Prostate gland (tissue), 2 donors: ENCODE measurements around the gene C11orf21.

Source experiments
- POLR2A ChIP-seq: fragments of 450-650 bp; IDR thresholded peaks from one replicate; pipeline ENCODE4 v1.6.1; 2016; ENCODE audit warnings: antibody characterized with exemption, mild to moderate bottlenecking
- TF ChIP-seq, protein P1 (sequence below), 4 experiments: fragments of 200-600 bp in 2 of 4; fragments of 450-650 bp in 2 of 4; sonication (generic) in 2 of 4; IDR thresholded peaks; 1 replicate in 3 of 4; 2 replicates in 1 of 4; pipeline ENCODE4 v1.5.1; 2016 to 2019; ENCODE audit warnings: antibody characterized with exemption in 4 of 4, mild to moderate bottlenecking in 2 of 4, moderate library complexity in 2 of 4

DNA sequence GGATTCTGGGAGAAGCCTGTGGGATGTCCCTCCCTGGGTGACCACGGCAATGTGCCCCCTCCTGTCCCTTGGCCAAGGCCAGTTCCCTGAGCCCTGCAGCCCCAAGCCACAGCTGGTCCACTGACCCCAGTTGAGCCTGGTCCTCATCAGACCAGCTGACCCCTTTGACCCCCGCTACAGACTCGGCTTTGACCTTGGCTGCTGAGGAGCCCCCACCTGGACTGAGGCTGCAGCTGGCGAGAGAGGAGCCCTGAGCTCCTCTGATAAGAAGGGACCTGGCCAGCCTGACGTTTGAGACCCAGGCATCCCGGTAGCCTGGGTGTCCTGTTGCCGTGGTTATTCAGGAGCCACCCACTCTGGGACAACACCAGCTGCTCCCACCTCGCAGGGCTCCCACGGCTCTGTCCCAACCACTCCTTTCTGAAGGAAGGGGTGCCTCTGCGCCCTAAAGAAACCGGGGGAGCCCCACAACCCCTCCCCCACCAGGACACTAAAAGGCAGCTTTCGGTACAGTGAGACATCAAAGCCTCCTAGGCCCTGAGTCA is 34.3 kb downstream of the C11orf21 start:
- TF ChIP-seq POLR2A = no peak
- TF ChIP-seq, protein P1, sequence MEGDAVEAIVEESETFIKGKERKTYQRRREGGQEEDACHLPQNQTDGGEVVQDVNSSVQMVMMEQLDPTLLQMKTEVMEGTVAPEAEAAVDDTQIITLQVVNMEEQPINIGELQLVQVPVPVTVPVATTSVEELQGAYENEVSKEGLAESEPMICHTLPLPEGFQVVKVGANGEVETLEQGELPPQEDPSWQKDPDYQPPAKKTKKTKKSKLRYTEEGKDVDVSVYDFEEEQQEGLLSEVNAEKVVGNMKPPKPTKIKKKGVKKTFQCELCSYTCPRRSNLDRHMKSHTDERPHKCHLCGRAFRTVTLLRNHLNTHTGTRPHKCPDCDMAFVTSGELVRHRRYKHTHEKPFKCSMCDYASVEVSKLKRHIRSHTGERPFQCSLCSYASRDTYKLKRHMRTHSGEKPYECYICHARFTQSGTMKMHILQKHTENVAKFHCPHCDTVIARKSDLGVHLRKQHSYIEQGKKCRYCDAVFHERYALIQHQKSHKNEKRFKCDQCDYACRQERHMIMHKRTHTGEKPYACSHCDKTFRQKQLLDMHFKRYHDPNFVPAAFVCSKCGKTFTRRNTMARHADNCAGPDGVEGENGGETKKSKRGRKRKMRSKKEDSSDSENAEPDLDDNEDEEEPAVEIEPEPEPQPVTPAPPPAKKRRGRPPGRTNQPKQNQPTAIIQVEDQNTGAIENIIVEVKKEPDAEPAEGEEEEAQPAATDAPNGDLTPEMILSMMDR (IDR thresholded peaks at IDR 0.05) = no peak
